ENCODE measurements around the gene OR5H2. TPM values are rescaled to one million over a fixed set of nuclear protein-coding genes. Genes with fewer than 3 reads are reported as not detected.

Gene OR5H2
- total and polyA plus RNA-seq, 2 experiments from 2014 or later: not detected

DNA sequence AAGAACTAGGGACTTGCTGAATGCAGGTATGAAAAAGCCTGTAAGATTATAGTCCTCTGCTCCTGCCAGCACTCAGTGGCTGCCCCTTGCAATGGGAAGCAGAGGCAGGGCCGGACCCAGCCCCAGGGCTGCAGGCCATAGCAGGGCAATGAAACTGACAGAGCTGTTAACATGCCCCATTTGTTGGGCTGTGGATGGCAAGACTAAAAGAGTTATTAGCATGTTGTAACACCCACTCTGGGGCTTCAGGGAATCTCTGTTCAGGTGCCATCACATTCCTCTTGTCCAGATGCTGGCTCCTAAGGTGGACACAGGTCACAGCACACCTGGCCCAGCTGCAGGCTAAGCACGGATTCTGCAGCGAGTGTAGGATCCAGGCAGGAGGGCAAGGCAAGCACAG, 7.4 kb upstream of the OR5H2 start:
- H3K4me1 ChIP-seq (ENCODE audit: insufficient read depth): no peaks in the 10 kb centered on the region
- TF ChIP-seq EZH2phosphoT487 (IDR thresholded peaks at IDR 0.05; ENCODE audit: low read depth, severe bottlenecking, unreplicated experiment): no peak
- no peak for TF ChIP-seq CTCF (IDR thresholded peaks at IDR 0.05; ENCODE audit: poor library complexity)
- no peak for TF ChIP-seq EZH2 (IDR thresholded peaks at IDR 0.05; ENCODE audit: borderline replicate concordance)
- H2AFZ ChIP-seq: no peak overlapping the region
- H3K9me2 ChIP-seq (replicated peaks; ENCODE audit: insufficient read depth): no peaks in the 10 kb centered on the region
- no peak overlapping the region for H3K27ac ChIP-seq
- no peaks in the 10 kb centered on the region for H3K36me3 ChIP-seq (replicated peaks; ENCODE audit: insufficient read depth, low read depth)
- no peaks in the 10 kb centered on the region for H3K79me2 ChIP-seq
- no peaks in the 10 kb centered on the region for H3K27me3 ChIP-seq
- H3K4me2 ChIP-seq: no peak overlapping the region
- 91% methylated on average over 3 of the region's 3 CpGs for WGBS (ENCODE audit: low lambda C conversion rate, missing lambda C conversion rate)
- H3K4me3 ChIP-seq: no peak overlapping the region
- DNase-seq (ENCODE audit: low spot score): no peak
- H4K20me1 ChIP-seq (ENCODE audit: insufficient read depth, poor library complexity, severe bottlenecking): no peaks in the 10 kb centered on the region
- H3K9me3 ChIP-seq (ENCODE audit: low read depth): no peaks in the 10 kb centered on the region

DNA sequence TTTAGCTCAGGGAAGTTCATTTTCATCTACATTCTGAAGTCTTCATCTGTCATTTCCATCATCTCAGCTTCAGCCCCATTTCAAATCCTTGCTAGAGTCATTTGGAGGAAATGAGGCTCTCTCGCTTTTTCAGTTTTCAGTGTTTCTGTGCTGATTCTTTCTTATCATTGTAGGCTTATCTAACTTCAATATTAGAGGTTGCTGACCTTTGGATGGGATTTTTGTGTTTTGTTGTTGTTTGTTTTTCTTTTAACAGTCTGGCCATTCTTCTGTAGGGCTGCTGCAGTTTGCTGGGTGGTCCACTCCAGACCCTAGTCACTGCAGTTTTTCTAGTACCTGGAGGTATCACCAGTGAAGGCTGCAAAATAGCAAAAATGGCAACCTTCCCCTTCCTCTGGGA, 8.6 kb downstream of the OR5H2 start:
- no peak for DNase-seq (ENCODE audit: low spot score)
- no peak overlapping the region for H3K4me3 ChIP-seq
- no peaks in the 10 kb centered on the region for H3K79me2 ChIP-seq
- H3K27me3 ChIP-seq: no peaks in the 10 kb centered on the region
- no peaks in the 10 kb centered on the region for H3K4me1 ChIP-seq (ENCODE audit: insufficient read depth)
- 66% methylated on average over 1 of the region's 1 CpG for WGBS (ENCODE audit: low lambda C conversion rate, missing lambda C conversion rate)
- H2AFZ ChIP-seq: no peak overlapping the region
- no peaks in the 10 kb centered on the region for H3K9me2 ChIP-seq (replicated peaks; ENCODE audit: insufficient read depth)
- TF ChIP-seq EZH2phosphoT487 (IDR thresholded peaks at IDR 0.05; ENCODE audit: low read depth, severe bottlenecking, unreplicated experiment) (no peak), CTCF (IDR thresholded peaks at IDR 0.05; ENCODE audit: poor library complexity) (no peak), EZH2 (IDR thresholded peaks at IDR 0.05; ENCODE audit: borderline replicate concordance) (no peak)
- H3K9me3 ChIP-seq (ENCODE audit: low read depth): no peaks in the 10 kb centered on the region
- no peak overlapping the region for H3K27ac ChIP-seq
- no peaks in the 10 kb centered on the region for H4K20me1 ChIP-seq (ENCODE audit: insufficient read depth, poor library complexity, severe bottlenecking)
- no peak overlapping the region for H3K4me2 ChIP-seq
- no peaks in the 10 kb centered on the region for H3K36me3 ChIP-seq (replicated peaks; ENCODE audit: insufficient read depth, low read depth)

DNA sequence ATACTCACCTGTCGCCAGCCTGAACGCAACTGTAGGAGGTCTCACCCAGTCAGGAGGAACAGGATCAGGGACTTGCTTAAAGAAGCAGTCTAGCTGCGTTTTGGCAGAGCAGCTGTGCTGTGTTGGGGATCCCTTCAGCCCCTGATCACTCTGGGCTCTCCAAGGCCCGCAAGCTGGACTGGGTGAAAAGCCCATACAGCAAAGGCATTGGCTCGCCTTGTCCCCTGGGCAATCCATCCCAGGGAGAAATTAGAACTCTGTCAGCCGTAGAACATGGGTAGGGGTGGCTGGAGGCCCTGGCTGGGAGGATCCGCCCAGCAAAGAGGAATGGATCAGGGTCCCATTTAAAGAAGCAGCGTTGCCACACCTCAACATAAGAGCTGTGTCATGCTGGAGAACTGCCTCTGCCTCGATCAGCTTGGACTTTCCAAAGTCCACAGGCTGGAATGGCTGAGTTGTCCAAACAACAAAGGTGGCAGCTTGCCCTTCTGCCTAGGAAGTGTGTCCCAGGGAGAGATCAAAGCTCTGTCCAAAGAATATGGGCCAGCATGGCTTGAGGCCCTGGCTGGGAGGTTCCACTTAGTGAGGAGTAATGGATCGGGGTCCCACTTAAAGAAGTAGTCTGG, 9.1 kb downstream of the OR5H2 start:
- Histone ChIP-seq H3K9me2 (replicated peaks; ENCODE audit: insufficient read depth) (no peaks in the 10 kb centered on the region), H2AFZ (no peak overlapping the region)

More for the DNA sequence above, 9.1 kb downstream of the OR5H2 start:
- H3K79me2 ChIP-seq: no peaks in the 10 kb centered on the region
- no peak overlapping the region for H3K4me3 ChIP-seq
- no peak overlapping the region for H3K4me2 ChIP-seq
- H4K20me1 ChIP-seq (ENCODE audit: insufficient read depth, poor library complexity, severe bottlenecking): no peaks in the 10 kb centered on the region
- no peaks in the 10 kb centered on the region for H3K9me3 ChIP-seq (ENCODE audit: low read depth)
- no peaks in the 10 kb centered on the region for H3K4me1 ChIP-seq (ENCODE audit: insufficient read depth)
- no peak overlapping the region for H3K27ac ChIP-seq
- 81% methylated on average over 10 of the region's 10 CpGs for WGBS (ENCODE audit: low lambda C conversion rate, missing lambda C conversion rate)
- TF ChIP-seq EZH2phosphoT487 (IDR thresholded peaks at IDR 0.05; ENCODE audit: low read depth, severe bottlenecking, unreplicated experiment) (no peak), EZH2 (IDR thresholded peaks at IDR 0.05; ENCODE audit: borderline replicate concordance) (no peak), CTCF (IDR thresholded peaks at IDR 0.05; ENCODE audit: poor library complexity) (no peak)
- no peaks in the 10 kb centered on the region for H3K36me3 ChIP-seq (replicated peaks; ENCODE audit: insufficient read depth, low read depth)
- no peaks in the 10 kb centered on the region for H3K27me3 ChIP-seq
- DNase-seq (ENCODE audit: low spot score): no peak
